SK-N-MC (cell line): ENCODE results near the gene ZNF774.

Experiments
- EZH2 ChIP-seq: fragments of 200-600 bp; sonication (generic); IDR thresholded peaks from one replicate; pipeline ENCODE4 v1.6.1; 2017; ENCODE audit warnings: antibody characterized with exemption
- POLR2AphosphoS5 ChIP-seq: IDR thresholded peaks from 2 replicates; pipeline ENCODE4 v1.6.1; 2012; ENCODE audit warnings: mild to moderate bottlenecking, low read depth, low read length, borderline replicate concordance

DNA sequence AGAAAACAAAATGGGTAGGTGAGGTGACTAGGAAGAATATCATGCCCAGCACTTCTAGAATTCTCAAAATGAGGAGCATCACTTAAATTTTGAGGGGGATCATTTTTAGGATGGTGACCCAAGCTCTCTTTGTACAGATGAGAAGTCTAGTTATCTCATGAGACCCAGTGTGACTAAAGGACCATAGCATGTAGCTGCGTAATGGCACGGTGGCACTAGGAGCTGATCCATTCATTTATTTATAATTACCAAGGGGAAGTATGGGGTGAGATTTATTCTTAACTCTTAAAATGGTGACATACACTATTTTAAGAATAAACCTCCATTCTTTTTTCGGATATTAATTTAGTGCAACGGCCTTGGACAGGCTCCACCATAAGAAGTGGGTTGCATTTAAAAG is 44.2 kb downstream of the ZNF774 start:
- TF ChIP-seq POLR2AphosphoS5 (no peak), EZH2 (no peak)
